Brain pericyte (primary cell): ENCODE measurements around the gene CTSG.
"Not testable (repeated sequence)": the region's sequence is repeated elsewhere in the genome, so short reads cannot be mapped to it uniquely, and the experiment has no call there.

Experiments used
- DNase-seq: peaks from one replicate; pipeline ENCODE4 v3.0.0-alpha.2; 2012; ENCODE audit warnings: low read depth, low spot score

The CTSG gene

GRCh38 chr14:24576182-24576581, at the start of gene CTSG:
Gene CTSG, minus strand, starts transcription at chr14:24576250. Its CDS starts 27 bp downstream, at chr14:24576223.
- no peak for DNase-seq

GRCh38 chr14:24613747-24614146, 37.7 kb upstream of the CTSG start:
- DNase-seq = no peak

GRCh38 chr14:24613241-24613640, 37.2 kb upstream of the CTSG start:
- DNase-seq = no peak

DNA sequence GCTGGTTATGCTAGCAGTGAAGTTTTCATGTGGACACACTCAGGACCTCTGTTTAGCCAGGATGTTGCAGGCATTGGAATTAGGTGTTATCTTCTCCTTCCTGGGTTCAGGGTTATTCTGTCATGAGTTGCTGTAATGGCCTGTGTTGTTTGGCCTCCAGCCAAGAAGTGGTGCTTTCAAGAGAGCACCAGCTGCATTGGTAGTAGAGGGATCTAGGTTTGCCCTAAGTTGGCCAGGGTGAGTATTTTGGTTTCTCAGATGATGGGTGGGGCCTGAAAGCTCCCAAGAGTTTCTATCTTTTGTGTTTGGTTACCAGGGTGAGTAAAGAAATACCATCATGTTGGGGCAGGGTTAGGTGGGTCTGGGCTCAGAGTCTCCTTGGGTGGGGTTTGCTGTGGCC, 36.1 kb upstream of the CTSG start:
- no peak for DNase-seq

DNA sequence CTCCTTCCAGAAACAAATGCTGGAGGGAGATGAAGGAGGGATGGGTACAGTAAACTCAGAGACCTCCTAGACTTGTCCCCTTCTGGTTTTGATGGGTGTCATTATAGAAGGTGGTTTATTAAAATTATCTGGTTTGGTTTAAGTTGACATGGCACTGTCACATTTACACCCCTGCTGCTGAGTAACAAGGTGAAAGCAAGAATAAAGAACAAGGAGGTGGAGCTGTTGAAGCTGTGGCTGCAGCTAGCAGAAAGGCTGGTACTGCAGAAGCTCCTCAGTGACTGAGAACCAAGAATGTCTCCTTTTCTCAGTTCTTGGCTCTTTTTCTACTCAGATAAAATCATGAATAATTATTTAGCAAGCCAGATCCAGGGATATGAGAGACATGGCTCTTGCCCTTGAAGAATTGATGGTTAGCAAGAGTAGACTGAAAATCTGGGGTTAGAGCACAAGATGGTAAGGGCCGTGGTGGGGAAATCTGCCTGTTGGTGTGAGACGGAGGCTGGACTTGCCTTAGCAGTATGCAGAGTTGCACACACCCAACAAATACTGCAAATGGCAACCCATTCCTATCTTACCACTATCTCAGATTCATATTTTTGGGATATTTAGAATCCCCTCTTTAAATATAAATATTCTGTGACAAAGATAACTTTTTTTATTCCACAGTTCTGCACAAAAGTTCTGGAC, 33.8 kb upstream of the CTSG start, which contains the start of gene GZMH:
Gene GZMH, minus strand, starts transcription at position 31 of the 690 bp plus-strand sequence. CDS start 72 bp downstream, outside the sequence.
- DNase-seq = no peak

DNA sequence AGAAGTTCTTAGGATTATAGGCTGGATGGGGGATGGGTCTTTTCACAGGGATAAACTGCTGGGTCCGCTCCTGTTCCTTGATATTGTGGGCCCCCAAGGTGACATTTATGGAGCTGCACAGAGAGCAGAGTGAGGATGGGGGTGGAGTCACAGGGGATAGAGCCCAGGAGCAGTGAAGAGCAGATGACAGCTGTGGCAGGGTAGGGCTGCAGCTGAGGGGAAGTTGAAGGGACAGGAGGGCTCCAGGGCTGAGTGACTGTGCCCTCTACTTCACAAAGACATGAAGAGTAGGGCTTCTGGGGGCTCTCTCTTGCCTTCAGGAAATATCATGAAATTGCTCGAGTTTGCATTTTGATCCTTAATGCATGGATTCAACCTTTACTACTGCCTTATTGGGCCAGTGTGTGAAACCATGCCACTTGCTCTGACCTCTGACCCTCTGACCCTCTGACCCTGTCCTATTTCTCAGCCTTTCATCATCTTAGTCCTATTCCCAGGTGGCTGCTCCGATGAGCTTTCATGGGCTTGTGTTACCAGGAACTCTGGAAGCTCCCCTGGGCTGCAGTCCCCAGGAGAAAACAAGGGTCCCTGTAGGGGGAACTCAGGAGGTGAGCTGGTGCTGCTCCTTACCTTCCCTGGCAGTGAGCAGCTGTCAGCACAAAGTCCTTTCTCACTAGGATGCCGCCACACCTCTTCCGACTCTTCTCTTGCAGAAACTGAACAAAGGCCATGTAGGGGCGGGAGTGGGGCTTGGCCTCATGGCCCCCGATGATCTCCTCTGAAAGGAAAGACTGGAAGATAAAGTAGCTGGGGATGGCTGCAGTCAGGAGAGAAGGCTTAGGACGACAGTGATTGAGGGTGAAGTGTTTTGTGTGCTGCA, 31.8 kb upstream of the CTSG start:
- DNase-seq = no peak

DNA sequence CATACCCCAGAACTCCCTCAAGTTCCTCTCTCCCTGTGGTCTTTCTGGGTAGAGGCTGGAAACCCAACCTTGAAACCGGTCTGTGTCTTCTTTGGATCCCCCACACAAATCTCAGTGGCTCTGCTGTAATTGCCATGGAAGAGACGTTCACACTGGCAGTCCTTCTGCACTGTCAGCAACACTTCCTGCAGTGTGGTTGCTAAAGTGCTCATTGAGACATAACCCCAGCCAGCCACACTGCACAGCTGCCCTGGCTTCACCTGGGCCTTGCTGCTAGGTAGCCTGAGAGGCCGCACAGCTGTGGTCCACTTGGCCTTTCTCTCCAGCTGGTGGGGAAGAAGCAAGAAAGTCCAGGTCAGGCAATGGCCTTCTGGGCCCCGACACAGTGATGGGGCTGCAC, 31.0 kb upstream of the CTSG start:
- no peak for DNase-seq

- DNase-seq = no peak
Measured at GRCh38 chr14:24606297-24606696, 30.2 kb upstream of the CTSG start.

- no peak for DNase-seq
Measured at GRCh38 chr14:24605435-24606190, 29.6 kb upstream of the CTSG start.

DNA sequence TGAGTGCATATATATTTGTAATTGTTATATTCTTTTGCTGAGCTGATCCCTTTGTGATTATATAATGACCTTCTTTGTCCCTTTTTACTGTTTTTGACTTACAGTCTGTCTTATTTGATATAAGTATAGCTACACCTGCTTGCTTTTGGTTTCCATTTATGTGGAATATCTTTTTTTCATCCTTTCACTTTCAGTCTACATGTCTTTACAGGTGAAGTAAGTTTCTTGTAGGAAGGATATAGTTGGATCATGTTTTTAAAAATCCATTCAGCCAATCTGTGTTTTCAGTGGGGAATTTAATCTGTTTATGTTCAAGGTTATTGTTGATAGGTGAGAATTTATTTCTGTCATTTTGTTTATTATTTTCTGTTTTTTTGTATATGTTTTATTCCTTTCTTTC, 21.4 kb upstream of the CTSG start:
- DNase-seq = no peak

DNA sequence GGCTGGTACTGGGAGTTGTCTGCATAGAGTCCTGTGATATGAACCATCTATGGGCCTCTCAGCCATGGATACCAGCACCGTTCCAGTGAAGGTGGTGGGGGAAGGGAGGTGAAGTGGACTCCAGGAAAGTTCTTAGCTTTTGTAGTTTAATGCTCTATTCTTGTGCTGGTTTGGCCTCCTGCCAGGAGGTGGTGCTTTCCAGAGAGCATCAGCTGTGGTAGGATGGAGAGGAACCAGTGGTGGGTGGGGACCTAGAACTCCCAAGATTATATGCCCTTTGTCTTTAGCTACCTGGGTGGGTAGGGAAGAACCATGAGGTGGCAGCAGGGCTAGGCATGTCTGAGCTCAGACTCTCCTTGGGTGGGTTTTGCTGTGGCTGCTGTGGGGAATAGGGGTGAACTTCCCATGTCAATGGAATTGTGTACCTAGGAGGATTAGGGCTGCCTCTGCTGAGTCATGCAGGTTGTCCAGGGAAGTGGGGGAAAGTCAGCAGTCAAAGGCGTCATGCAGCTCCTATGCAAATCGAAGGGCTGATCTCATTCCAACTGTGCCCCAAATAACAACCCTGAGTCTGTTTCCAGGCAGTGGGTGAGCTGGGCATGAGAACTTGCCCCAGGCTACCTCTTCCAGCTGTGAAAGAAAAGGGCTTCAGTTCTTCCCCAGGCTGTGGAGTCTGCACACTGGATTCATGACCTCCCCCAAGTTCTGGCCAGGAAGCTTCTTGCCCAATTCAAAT, 19.2 kb upstream of the CTSG start:
- no peak for DNase-seq

- not testable (repeated sequence) for DNase-seq
Measured at GRCh38 chr14:24591004-24591403, 15.0 kb upstream of the CTSG start.

DNA sequence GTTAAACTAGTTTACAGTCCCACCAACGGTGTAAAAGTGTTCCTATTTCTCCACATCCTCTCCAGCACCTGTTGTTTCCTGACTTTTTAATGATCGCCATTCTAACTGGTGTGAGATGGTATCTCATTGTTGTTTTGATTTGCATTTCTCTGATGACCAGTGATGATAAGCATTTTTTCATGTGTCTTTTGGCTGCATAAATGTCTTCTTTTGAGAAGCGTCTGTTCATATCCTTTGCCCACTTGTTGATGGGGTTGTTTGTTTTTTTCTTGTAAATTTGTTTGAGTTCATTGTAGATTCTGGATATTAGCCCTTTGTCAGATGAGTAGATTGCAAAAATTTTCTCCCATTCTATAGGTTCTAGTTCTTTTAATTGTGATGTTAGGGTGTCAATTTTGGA, 8.4 kb upstream of the CTSG start:
- not testable (repeated sequence) for DNase-seq

- DNase-seq = no peak
Measured at GRCh38 chr14:24578558-24578957, 2.5 kb upstream of the CTSG start.

GRCh38 chr14:24576771-24577170, 721 bp upstream of the CTSG start:
- no peak for DNase-seq

- no peak for DNase-seq
Measured at GRCh38 chr14:24574206-24574774, 1.8 kb downstream of the CTSG start.

DNA sequence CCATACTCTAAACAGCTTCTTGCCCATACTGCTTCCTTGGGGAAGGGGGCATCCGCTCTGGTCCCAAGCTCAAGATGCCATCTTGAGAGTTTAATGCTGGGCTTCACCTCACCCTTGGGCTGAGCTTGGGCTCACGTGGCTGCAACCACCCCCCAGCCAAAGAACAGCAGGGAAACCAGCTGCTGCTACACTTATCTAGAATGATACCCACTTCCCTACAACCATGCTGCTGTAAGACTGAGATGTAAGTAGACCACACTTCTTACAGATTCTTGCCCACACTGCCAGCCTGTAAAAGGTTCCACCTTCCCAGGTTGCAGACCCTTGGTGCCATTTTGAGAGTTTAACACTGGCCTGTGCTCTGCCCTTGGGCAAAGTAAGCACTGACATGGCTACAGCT, 9.7 kb downstream of the CTSG start:
- DNase-seq = no peak

DNA sequence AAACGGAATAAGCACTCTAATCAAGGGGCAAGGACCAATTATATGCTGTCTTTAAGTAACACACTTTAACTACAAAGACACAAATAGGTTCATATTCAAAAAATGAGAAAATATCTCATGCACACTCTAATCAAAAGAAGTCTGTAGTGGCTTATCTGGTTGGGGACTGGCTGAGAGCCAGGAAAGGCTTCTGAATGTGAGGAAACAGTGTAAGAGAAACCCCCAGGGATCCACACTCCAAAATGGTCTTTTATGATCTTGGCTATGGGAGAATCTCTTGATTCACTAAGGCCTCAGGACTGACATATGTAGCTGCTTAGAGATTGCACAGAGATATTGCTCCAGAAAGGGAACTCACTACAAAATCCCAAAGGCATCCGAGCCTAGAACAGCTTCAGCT, 10.3 kb downstream of the CTSG start:
- DNase-seq = no peak

- DNase-seq = no peak
Measured at GRCh38 chr14:24563505-24563904, 12.5 kb downstream of the CTSG start.

- DNase-seq = no peak
Measured at GRCh38 chr14:24556756-24557155, 19.3 kb downstream of the CTSG start.

GRCh38 chr14:24549064-24549463, 27.0 kb downstream of the CTSG start:
- not testable (repeated sequence) for DNase-seq
